C4-2B (cell line): ENCODE measurements around the gene RCSD1.

Experiments
- CTCF ChIP-seq: fragments of 450-650 bp; conservative IDR thresholded peaks from 2 replicates; pipeline ENCODE4 v1.5.1; 2017; ENCODE audit warnings: mild to moderate bottlenecking
- ZFX ChIP-seq: fragments of 450-650 bp; IDR thresholded peaks from 2 replicates; pipeline ENCODE4 v1.6.1; 2017

GRCh38 chr1:167635941-167636340 lies 5.9 kb downstream of the RCSD1 start:
- TF ChIP-seq CTCF = no peak
- TF ChIP-seq ZFX = no peak
